ENCODE measurements around the gene FILIP1. TPM values are rescaled to one million over a fixed set of nuclear protein-coding genes. Genes with fewer than 3 reads are reported as not detected.

FILIP1 gene
- total and polyA plus RNA-seq, 2 of the 8 experiments (the other 6 are each of a cell fraction or from before 2014, with no cell fraction given) = 2.4 to 5.7 TPM

DNA sequence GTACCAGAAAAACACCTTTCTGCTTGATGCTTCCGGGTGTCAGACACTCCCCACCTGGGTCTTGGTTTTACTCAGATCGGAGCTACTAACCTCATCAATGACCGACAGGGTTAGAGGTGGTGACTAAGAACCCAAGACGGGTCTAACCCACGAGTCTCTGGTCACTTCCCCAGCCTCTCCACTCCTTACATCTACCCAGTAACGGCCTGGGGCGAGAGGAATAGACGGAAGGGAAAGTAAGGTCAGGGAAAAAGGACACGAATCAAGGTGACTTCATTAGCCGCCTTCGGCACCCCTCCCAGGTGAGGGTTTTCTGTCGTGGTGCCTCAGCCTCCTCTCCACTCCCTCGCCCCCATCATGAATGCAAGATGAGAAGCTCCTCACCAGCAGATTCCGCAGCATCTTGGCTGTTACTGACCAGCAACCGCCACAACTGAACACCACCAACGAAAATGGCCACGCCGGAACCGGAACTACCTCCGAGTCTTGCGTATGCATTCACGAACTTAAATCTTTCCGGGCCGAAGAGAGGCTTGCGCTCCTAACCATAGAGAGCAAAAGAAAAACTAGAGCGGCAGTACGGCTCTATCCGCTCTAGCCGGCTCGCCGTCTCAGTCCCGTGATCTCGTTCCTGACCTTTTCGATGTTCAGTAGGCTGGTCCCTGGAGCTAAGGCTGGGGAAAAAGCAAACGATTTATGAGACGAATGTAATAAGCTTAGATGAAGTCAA lies 250.1 kb downstream of the FILIP1 start, which contains the start of gene COX7A2 (continued):
- TF ChIP-seq RNF2 (IDR thresholded peaks at IDR 0.05; ENCODE audit: borderline replicate concordance, low read depth, low read length, missing control alignments, poor library complexity, severe bottlenecking) = no peak
- 0 out of 2 replicates have a peak, but pooled peaks have one; percentile 19 for TF ChIP-seq GTF2F1 (IDR thresholded peaks at IDR 0.05; ENCODE audit: borderline replicate concordance, low read depth, low read length)
- no peak for TF ChIP-seq FOSL1 (IDR thresholded peaks at IDR 0.05; ENCODE audit: insufficient read depth, low read depth, low read length)
- no peak for TF ChIP-seq CTCF (IDR thresholded peaks at IDR 0.05; ENCODE audit: control extremely low read depth in 1 of 3, insufficient read depth in 1 of 3, low read depth in 1 of 3, low read length in 3 of 3)
- TF ChIP-seq CTBP2 (IDR thresholded peaks at IDR 0.05; ENCODE audit: borderline replicate concordance, insufficient read depth, insufficient read length, low read length) = no peak
- TF ChIP-seq TAF1 (IDR thresholded peaks at IDR 0.05; ENCODE audit: low read depth, low read length) = peak; percentile 98
- no peak for TF ChIP-seq CEBPB (IDR thresholded peaks at IDR 0.05; ENCODE audit: low read depth, low read length)
- TF ChIP-seq CBX8 (IDR thresholded peaks at IDR 0.05; ENCODE audit: borderline replicate concordance, low read depth, low read length) = no peak
- TF ChIP-seq SIX5 (IDR thresholded peaks at IDR 0.05; ENCODE audit: low read depth, low read length) = no peak
- TF ChIP-seq, protein P1, sequence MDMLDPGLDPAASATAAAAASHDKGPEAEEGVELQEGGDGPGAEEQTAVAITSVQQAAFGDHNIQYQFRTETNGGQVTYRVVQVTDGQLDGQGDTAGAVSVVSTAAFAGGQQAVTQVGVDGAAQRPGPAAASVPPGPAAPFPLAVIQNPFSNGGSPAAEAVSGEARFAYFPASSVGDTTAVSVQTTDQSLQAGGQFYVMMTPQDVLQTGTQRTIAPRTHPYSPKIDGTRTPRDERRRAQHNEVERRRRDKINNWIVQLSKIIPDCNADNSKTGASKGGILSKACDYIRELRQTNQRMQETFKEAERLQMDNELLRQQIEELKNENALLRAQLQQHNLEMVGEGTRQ (IDR thresholded peaks at IDR 0.05; ENCODE audit: low read length) = no peak
- TF ChIP-seq EZH2 (IDR thresholded peaks at IDR 0.05; ENCODE audit: low read depth, low read length, severe bottlenecking) = no peak

Measured in H1 (cell line).